HCT116 (cell line): ENCODE results near the gene RSPH6A. TPM values are rescaled to one million over a fixed set of nuclear protein-coding genes. Genes with fewer than 3 reads are reported as not detected.

Source experiments
- ATAC-seq: fragments of 200-7000 bp; cut with Tn5 transposase; 2 replicates; pipeline ENCODE4 v1.9.1; 2020; ENCODE audit warnings: mild to moderate bottlenecking, moderate library complexity
- BruUV-seq: library from RNA; stranded (reverse); fragments of 400-500 nt; replicated peaks from 2 replicates; lab custom pipeline; 2021; lab: Mats Ljungman, UMichigan
- CTCF ChIA-PET: fragments of 300-600 bp; sonication (Branson Sonifier 250); formaldehyde crosslinking; loops from one replicate; lab custom pipeline; 2021; ENCODE audit warnings: antibody characterized with exemption; lab: Charles Lee
- POLR2A ChIA-PET: fragments of 300-600, 350-600 bp; sonication (Branson Sonifier 250); formaldehyde crosslinking; loops from one replicate; lab custom pipeline; 2021; ENCODE audit warnings: antibody characterized with exemption; lab: Charles Lee
- RAD21 ChIA-PET, 2 experiments: fragments of 300-600 bp; sonication (Branson Sonifier 250); formaldehyde crosslinking; loops; one replicate each; lab custom pipeline; 2023; ENCODE audit warnings: low total read pairs in 2 of 2; ENCODE audit not compliant: uncharacterized antibody in 2 of 2, unreplicated experiment in 2 of 2, low non-redundant PET in 1 of 2; lab: Charles Lee
- DNase-seq: peaks from one replicate; pipeline ENCODE4 v3.0.0-alpha.2; 2010; ENCODE audit warnings: low read depth, low spot score
- H2AFZ ChIP-seq: fragments of 200-600 bp; shearing (Covaris generic), sonication (generic); 2 replicates; pipeline ENCODE4 v1.6.1; 2017; ENCODE audit warnings: low read depth, mixed run types, mixed read lengths, antibody characterized with exemption, low read length; ENCODE audit not compliant: poor library complexity, severe bottlenecking
- H3K27ac ChIP-seq: 2 replicates; pipeline ENCODE4 v1.5.1; 2012; ENCODE audit warnings: low read depth, low read length
- H3K27me3 ChIP-seq: fragments of 200-600 bp; sonication (generic); 2 replicates; pipeline ENCODE4 v1.6.1; 2016; ENCODE audit warnings: mixed run types, low read length, mixed read lengths; ENCODE audit not compliant: insufficient read depth
- H3K36me3 ChIP-seq, 2 experiments: fragments of 200-500 bp in 1 of 2; fragments of 200-600 bp in 1 of 2; sonication (Bioruptor generic) in 1 of 2; sonication (generic) in 1 of 2; 2 replicates each; pipeline versions ENCODE4 v1.5.1 to v1.6.1; 2014 to 2016; ENCODE audit warnings: low read length in 2 of 2, inconsistent platforms in 1 of 2, mixed read lengths in 1 of 2, mixed run types in 1 of 2; ENCODE audit not compliant: insufficient read depth in 2 of 2, control insufficient read depth in 1 of 2
- H3K4me1 ChIP-seq, 2 experiments: fragments of 200-600 bp in 1 of 2; sonication (generic) in 1 of 2; 2 replicates each; pipeline versions ENCODE4 v1.5.1 to v1.6.1; 2012 to 2017; ENCODE audit warnings: low read length in 2 of 2, inconsistent platforms in 1 of 2, mild to moderate bottlenecking in 1 of 2, mixed read lengths in 1 of 2, mixed run types in 1 of 2, moderate library complexity in 1 of 2; ENCODE audit not compliant: insufficient read depth in 2 of 2, control insufficient read depth in 1 of 2
- H3K4me2 ChIP-seq: fragments of 200-600 bp; sonication (generic); 2 replicates; pipeline ENCODE4 v1.6.1; 2017; ENCODE audit warnings: mixed run types, low read length, mixed read lengths
- H3K4me3 ChIP-seq, 2 experiments: fragments of 200-600 bp in 1 of 2; sonication (generic) in 1 of 2; replicated peaks in 1 of 2; 2 replicates each; pipeline ENCODE4 v1.5.1; 2011 to 2016; ENCODE audit warnings: low read length in 2 of 2, control low read depth in 1 of 2, low read depth in 1 of 2, mild to moderate bottlenecking in 1 of 2, mixed read lengths in 1 of 2, mixed run types in 1 of 2
- H3K79me2 ChIP-seq: fragments of 200-600 bp; sonication (generic); 2 replicates; pipeline ENCODE4 v1.6.1; 2017; ENCODE audit warnings: mild to moderate bottlenecking, mixed run types, low read length, moderate library complexity, mixed read lengths; ENCODE audit not compliant: insufficient read depth
- H3K9ac ChIP-seq: fragments of 200-600 bp; sonication (generic); 2 replicates; pipeline ENCODE4 v1.6.1; 2016; ENCODE audit warnings: low read length, mixed read lengths
- H3K9me2 ChIP-seq: fragments of 200-600 bp; sonication (generic), shearing (Covaris generic); 2 replicates; pipeline ENCODE4 v1.6.1; 2017; ENCODE audit warnings: mixed run types, mild to moderate bottlenecking, moderate library complexity; ENCODE audit not compliant: insufficient read depth
- H3K9me3 ChIP-seq, 2 experiments: fragments of 200-500 bp in 1 of 2; fragments of 200-600 bp in 1 of 2; sonication (Bioruptor generic) in 1 of 2; sonication (generic) in 1 of 2; 2 replicates each; pipeline ENCODE4 v1.6.1; 2014 to 2017; ENCODE audit warnings: low read length in 2 of 2, mixed read lengths in 2 of 2, inconsistent platforms in 1 of 2, low read depth in 1 of 2, mild to moderate bottlenecking in 1 of 2, mixed run types in 1 of 2, moderate library complexity in 1 of 2; ENCODE audit not compliant: control insufficient read depth in 1 of 2, insufficient read depth in 1 of 2
- H4K20me1 ChIP-seq: fragments of 200-600 bp; sonication (generic), shearing (Covaris generic); 2 replicates; pipeline ENCODE4 v1.6.1; 2017; ENCODE audit warnings: mixed run types, mild to moderate bottlenecking, moderate library complexity; ENCODE audit not compliant: insufficient read depth
- ATF3 ChIP-seq: IDR thresholded peaks from 2 replicates; pipeline ENCODE4 v1.6.1; 2012
- EZH2 ChIP-seq: fragments of 200-600 bp; sonication (generic); IDR thresholded peaks from 2 replicates; pipeline ENCODE4 v1.6.1; 2017; ENCODE audit warnings: antibody characterized with exemption, mixed run types
- FOSL1 ChIP-seq: IDR thresholded peaks from 2 replicates; pipeline ENCODE4 v1.6.1; 2012; ENCODE audit warnings: low read depth
- JUND ChIP-seq: IDR thresholded peaks from 2 replicates; pipeline ENCODE4 v1.6.1; 2012
- POLR2A ChIP-seq: IDR thresholded peaks from 2 replicates; pipeline ENCODE4 v1.7.0; 2011; ENCODE audit warnings: borderline replicate concordance; ENCODE audit not compliant: insufficient read depth, insufficient read length; ENCODE audit errors: extremely low read depth
- POLR2AphosphoS5 ChIP-seq: IDR thresholded peaks from 2 replicates; pipeline ENCODE4 v1.6.1; 2011; ENCODE audit warnings: mild to moderate bottlenecking, low read depth, low read length, moderate library complexity
- REST ChIP-seq: IDR thresholded peaks from 2 replicates; pipeline ENCODE4 v1.6.1; 2012; ENCODE audit warnings: low read depth
- SIN3A ChIP-seq: IDR thresholded peaks from 2 replicates; pipeline ENCODE4 v1.6.1; 2012; ENCODE audit warnings: low read depth
- YY1 ChIP-seq: IDR thresholded peaks from 2 replicates; pipeline ENCODE4 v1.6.1; 2011; ENCODE audit warnings: low read length, low read depth, moderate library complexity, mild to moderate bottlenecking; ENCODE audit not compliant: insufficient replicate concordance; ENCODE audit errors: extremely low read depth
- ZNF274 ChIP-seq: fragments of 200-500 bp; sonication (Bioruptor generic); IDR thresholded peaks from 2 replicates; pipeline ENCODE4 v1.6.1; 2014; ENCODE audit warnings: mild to moderate bottlenecking, low read depth, low read length, inconsistent platforms
- intact Hi-C: fragments of 100-400 bp; cut with micrococcal nuclease; formaldehyde crosslinking; loops from 2 replicates; pipeline ENCODE4 v1.10.0; 2022
- total RNA-seq: library from RNA; stranded (reverse); gene quantifications from one replicate; pipeline ENCODE4 v1.2.1, GENCODE V29; 2021; ENCODE audit not compliant: unreplicated experiment

The RSPH6A gene
- total RNA-seq, 1 experiment from 2014 or later: 0.57 TPM

GRCh38 chr19:45824531-45825262, 9.6 kb upstream of the RSPH6A start:
- H3K4me3 ChIP-seq: no peak overlapping the region
- no peak overlapping the region for H3K4me2 ChIP-seq
- ATAC-seq: no peak
- TF ChIP-seq SIN3A: no peak
- TF ChIP-seq FOSL1: no peak
- no peak for TF ChIP-seq YY1
- no peak for TF ChIP-seq REST
- no peak for TF ChIP-seq EZH2
- TF ChIP-seq JUND: no peak
- TF ChIP-seq POLR2AphosphoS5: no peak
- no peak for TF ChIP-seq ATF3
- no peak for TF ChIP-seq ZNF274
- TF ChIP-seq POLR2A: no peak
- no TSS peak for BruUV-seq
- H3K9me3 ChIP-seq: no peaks in the 10 kb centered on the region
- H2AFZ ChIP-seq: no peak overlapping the region
- H3K4me1 ChIP-seq: no peaks in the 10 kb centered on the region
- no peaks in the 10 kb centered on the region for H3K27me3 ChIP-seq
- no peaks in the 10 kb centered on the region for H3K9me2 ChIP-seq
- no peaks in the 10 kb centered on the region for H4K20me1 ChIP-seq
- POLR2A ChIA-PET: no interaction called here
- no peaks in the 10 kb centered on the region for H3K79me2 ChIP-seq
- no peak overlapping the region for H3K27ac ChIP-seq
- H3K9ac ChIP-seq: no peak overlapping the region
- RAD21 ChIA-PET: interaction anchor here in 1 of 2 experiments (0.6 kb wide), 1 partner anchor 1029 kb away, joined by 3 read pairs; no protein-coding TSS in a partner anchor
- DNase-seq: no peak
- CTCF ChIA-PET: interaction anchor here (0.5 to 1.0 kb wide), 2 partner anchors 8 to 30 kb away, joined by 3 read pairs; no protein-coding TSS in a partner anchor
- intact Hi-C loops: no loop called here
- peaks cover 32 to 53% of the 10 kb centered on the region in 2 experiments; a peak in 3 of 4 replicates for H3K36me3 ChIP-seq
